GM18507 (cell line): ENCODE measurements around the gene PCDHA4.
"Not testable (repeated sequence)": the region's sequence is repeated elsewhere in the genome, so short reads cannot be mapped to it uniquely, and the experiment has no call there.

Experiments
- DNase-seq: peaks from one replicate; pipeline ENCODE4 v3.0.0; 2011; ENCODE audit warnings: low read depth; ENCODE audit not compliant: insufficient read length; ENCODE audit errors: extremely low spot score
- FAIRE-seq: peaks from 2 replicates; lab custom pipeline; 2011; peaks lifted over from hg19 to GRCh38; lab: Jason Lieb, UNC

PCDHA4 gene

GRCh38 chr5:140849831-140850634, 43.2 kb downstream of the PCDHA4 start:
- not testable (repeated sequence) for DNase-seq, FAIRE-seq

DNA sequence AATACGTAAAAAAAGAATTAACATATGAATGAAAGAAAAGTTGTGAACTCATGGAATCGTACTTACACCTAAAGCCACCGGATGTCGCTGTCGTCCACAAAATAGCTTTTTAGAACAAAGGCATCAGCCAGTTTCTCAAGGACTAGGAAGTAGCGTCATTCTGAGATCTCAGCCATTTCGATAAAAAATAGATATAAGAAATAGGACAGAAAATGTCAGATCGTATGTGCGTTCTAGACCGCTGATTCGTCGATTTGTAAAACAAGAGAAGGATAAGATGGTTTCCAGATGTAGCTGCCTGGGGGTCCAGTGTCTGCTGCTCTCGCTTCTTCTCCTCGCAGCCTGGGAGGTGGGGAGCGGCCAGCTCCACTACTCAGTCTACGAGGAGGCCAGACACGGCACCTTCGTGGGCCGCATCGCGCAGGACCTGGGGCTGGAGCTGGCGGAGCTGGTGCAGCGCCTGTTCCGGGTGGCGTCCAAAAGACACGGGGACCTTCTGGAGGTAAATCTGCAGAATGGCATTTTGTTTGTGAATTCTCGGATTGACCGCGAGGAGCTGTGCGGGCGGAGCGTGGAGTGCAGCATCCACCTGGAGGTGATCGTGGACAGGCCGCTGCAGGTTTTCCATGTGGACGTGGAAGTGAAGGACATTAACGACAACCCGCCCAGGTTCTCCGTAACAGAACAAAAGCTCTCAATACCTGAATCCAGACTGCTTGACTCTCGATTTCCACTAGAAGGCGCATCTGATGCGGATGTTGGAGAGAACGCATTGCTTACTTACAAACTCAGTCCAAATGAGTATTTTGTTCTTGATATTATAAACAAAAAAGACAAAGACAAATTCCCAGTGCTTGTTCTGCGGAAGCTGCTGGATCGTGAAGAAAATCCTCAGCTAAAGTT, 49.2 kb downstream of the PCDHA4 start, which contains the start of gene PCDHA10:
Gene PCDHA10 (plus strand): TSS at position 126 of the 903 bp plus-strand sequence. CDS start 152 bp downstream, at position 278.
- no peak for FAIRE-seq

GRCh38 chr5:140857177-140857986, 50.5 kb downstream of the PCDHA4 start:
- FAIRE-seq (no peak), DNase-seq (no peak)

More for the DNA sequence above, 49.2 kb downstream of the PCDHA4 start, which contains the start of gene PCDHA10:
- DNase-seq, result no peak

DNA sequence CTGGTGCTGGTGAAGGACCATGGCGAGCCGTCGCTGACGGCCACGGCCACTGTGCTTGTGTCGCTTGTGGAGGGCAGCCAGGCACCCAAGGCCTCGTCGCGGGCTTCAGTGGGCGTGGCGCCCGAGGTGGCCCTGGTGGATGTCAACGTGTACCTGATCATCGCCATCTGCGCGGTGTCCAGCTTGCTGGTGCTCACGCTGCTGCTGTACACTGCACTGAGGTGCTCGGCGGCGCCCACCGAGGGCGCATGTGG, 51.0 kb downstream of the PCDHA4 start:
- DNase-seq (no peak), FAIRE-seq (no peak)

DNA sequence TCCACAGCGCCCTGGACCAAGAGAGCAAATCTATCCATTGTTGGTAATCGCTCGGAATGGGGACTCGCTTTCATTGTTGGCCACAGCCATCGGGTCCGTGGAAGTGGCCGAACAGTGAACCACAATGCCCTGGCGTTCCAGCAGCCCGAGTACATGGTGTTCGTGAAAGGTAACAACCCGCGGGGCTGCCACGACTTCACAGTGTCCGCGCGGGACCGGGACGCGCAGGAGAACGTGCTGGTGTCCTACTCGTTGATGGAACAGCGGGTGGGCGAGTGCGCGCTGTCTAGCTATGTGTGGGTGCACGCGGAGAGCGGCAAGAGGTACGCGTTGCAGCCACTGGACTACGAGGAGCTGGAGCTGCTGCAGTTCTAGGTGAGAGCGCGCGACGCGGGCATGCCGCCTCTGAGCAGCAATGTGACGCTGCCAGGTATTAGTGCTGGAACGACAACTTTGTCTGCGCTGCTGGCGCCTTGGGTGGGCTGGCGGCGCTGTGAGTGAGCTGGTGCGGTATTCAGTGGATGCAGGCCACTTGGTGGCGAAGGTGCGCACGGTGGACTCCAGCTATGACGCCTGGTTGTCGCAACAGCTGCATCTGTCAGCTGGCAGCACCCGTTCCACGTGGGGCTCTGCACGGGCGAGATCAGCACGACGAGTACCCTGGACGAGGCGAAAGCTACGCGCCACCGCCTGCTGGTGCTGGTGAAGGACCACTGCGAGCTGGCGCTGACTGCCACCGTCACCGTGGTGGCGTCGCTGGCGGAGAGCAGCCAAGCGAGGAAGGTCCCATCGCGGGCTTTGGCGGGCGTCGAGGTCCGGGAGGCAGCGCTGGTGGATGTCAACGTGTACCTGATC, 55.8 kb downstream of the PCDHA4 start:
- DNase-seq, result no peak
- FAIRE-seq, result no peak
